NCI-H2227 treated with DMSO at 0.1 percent for 48 hours (cell line): ENCODE results near the gene MACROD2.
"Not testable (repeated sequence)": the region's sequence is repeated elsewhere in the genome, so short reads cannot be mapped to it uniquely, and the experiment has no call there.

Experiments
- DNase-seq: peaks from one replicate; lab custom pipeline; 2025; lab: John Stamatoyannopoulos, UW

Gene MACROD2

DNA sequence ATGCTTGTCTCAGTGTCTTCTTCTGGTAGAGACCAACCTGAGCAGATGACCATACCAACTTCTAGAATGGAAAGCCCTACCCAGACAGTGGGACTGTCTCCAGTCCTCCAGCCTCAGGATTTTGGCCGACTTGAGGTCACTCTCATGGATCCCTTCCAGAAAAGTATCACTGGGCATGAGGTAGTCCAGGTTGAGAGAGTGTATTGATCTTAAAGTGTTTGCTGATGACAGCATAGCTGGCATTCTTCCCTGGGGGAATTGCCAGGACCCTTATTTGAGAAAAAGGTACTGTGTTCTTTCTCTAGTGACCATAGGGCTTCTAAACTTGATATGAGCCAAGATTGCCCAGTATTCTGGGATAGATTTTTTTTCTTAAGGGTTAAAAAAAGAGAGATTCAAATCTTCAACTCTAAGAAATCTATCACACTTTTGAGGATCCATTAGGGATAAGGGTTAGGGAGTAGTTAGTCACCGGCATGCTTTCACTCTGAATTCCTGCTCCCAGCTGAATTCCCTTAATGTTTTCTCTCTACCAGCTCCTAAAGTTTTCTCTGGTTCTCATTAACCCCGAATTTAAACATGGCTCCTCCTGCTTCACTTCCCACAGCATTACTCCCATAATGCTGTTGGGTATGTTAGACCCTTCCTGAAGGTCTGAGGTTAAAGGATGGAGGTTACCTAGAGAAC, 415.7 kb downstream of the MACROD2 start:
- DNase-seq = no peak

DNA sequence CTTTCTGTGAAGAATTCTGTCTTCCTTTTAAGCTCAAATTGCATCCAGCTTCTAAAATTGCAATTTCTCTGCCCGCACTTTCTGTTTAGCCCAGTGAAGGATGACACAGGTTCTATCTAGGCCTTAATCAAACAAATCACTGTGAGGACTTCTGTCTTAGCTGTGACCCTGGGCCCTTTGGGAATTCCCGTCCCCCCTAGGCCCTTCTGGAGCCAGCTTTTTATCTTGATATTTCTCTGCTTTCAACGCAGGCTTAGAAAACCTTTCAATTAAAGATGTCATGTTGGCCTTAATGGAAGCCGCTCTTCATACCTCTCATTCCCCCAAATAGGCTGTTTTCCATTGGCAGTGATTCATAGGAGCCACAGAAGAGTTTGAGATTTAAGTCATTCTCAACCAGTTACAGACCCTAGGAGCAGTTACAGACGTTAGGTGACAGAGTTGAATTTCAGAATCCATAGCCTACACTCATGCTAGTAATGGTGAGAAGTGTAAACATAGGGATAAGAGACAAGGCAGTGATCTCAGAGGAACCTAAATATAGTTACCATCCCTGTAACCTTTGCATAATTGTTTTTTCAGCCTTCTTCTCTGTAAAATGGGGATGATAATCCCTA, 416.9 kb downstream of the MACROD2 start:
- DNase-seq = no peak

DNA sequence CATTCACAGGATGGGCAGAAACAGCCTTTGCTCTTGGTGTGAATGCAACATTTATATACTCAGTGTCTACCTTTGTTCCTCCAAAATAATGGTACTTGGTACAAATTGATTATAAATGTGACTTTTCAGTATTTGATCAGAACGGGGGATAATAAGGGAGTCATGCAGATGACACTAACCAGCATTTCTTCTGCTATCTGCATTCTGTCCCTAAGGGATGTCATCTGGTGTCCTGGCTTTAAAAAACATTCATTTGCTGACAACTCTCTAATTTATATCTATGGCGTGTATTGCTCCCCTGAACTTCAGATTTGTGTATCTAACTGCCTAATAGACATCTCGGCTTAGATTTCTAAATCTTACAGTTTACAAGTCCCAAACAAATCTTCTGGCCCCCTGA, 418.5 kb downstream of the MACROD2 start:
- no peak for DNase-seq

DNA sequence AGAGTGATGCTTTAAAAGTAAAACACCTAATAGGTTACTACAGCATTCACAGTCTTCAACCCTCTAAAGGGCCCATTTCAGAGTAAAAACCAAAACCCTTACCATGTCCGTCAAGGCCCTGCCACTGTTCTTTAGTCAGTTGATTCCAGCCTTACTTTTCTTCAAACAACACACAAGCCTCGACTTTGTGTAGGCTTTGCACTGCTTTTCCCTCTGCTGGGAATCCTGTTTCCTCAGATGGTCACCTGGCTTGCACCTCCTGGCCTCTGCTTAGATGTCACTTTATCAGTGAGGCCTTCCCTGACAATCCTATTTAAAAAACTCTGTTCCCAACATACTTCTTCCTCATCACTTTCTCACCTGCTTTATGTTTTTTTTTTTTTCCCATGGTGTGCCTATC, 419.2 kb downstream of the MACROD2 start:
- DNase-seq = no peak

DNA sequence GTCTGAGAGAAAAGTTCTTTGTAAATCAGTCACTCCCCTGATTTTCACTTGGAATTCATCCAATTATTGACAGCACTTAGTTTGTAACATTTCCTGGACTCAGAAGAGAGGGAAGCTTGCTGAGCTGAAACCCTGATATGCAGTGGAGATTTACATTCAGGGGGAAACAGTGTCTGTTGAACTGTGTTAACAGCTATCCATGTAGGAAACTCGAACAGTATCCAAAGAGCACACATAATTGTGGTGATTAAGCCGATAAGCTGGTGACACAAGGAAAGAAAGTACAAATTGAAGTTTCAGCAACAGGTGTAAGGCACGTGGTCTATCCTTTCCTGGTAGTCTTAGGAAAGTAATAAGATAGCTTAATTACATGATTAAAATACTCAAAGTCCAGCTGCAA, 420.2 kb downstream of the MACROD2 start:
- DNase-seq = no peak

DNA sequence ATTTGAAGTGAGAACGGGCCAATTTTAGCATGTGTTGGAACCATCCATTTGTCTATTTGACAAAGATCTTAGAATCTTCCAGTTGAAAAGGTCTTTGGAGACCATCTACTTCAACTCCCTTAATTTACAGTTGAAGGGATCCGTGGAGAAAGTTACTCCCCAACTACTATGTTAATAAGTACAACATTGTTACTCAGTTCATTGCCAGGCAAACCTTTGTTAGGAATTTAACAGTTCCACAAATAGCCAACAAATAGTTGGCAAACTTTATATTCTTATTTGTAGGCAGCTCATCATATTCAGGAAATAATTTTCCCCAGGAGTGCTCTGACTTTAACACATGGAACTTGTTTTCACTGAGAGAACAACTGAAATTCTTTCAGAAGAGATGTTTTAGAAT, 423.1 kb downstream of the MACROD2 start:
- no peak for DNase-seq

DNA sequence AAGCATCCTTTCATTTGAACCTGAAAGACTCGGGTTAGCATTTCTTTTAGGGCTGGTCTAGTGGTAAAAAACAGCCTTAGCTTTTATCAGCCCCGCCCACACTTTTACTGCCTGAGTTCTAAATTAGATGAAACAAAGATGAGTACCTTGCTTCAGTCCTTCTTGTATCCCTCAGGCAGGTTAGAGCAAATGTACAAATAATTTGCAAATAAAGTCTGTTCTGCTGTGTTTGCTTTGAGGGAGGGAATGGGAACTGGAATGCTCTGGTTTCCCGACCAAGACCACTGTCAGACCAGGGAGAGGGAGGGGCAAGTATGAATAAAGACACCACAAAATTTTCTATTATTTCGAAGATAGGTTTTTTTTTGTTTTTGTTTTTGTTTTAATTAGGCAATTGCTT, 427.6 kb downstream of the MACROD2 start:
- no peak for DNase-seq

DNA sequence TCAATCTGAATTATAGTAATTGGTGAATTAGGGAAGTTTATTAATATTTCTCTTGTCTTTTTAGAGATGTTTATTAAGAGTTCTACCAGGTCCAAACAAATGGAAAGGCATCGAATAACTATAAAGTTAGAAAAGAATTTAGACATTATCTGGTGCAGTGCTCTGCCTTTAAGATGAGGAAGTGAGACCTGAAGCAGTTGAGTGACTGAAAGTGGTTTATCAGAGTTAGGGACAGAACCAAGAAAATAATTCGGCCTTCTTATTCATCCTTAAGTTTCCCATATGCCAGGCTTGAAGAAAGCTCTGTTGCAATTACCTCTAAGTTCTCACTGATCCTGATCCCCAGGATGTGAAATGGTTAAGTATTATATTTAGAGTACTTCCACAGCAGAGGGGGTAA, 436.3 kb downstream of the MACROD2 start:
- DNase-seq = no peak

DNA sequence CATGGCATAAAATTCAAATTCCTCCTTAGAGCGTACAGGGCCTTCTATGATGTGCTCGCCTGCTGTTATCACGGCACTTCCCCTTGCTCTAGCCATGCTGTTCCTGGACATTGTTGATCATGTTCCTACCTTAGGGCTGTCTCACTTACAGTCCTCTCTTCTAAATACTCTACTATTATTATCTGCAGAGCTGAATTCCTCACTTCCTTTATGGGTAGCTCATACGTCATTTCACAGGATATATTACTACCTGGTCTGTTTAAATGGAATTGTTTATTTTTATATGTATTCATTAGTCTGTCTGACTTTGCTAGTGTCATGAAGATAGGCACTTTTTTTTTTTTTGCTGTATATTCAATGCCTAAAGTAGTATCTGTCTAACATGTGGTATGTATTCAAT, 436.8 kb downstream of the MACROD2 start:
- DNase-seq = no peak

DNA sequence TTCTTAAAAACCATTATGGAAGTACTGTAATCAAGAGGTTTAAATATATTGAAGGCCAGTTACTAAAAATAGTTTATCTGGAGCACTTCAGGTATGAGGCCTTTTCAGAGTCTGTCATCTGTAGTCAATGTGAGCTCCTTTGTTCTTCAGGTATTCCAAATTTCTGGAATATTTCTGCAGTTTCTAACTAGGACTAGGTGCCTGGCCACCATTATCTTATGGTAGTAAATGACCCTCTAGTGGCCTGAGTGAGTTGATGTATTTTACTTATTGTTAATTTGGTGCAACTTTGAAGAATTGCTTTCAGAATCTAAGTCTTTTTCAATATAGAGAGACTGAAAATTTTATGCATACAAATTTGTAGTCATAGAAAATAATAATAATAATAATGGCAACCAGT, 437.3 kb downstream of the MACROD2 start:
- DNase-seq = no peak

DNA sequence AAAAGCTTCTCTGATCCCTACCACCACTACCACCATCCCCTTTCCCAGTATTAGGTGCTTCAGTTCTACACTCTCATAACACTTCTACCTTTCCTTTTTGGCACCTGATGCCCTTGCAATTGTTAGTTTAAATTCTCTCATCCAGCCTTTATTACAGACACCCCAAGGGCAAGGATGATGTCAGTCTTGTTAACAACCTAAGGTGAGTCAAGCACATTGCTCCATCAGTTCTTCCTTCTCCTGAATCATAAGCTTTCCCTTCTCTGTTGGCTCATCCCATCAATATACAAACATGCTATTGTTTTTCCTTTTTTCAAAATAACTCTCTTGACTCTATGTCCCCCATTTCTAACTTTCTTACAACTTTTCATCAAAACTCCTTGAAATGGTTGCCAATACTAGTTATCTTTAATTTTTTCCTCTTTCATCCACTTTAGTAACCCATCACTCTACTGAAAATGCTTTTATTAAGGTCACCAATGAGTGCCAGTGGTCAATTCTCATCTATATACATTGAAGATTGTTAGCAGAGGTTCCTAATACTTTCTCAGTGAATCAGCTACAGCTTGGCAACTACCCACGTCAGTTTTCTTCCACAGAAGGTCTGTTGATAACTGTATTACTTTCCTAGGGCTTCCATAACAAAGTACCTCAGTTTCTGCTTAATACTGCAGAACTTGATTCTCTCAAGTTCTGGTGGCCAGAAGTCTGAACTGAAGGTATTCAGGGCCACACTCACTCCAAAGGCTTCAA, 439.2 kb downstream of the MACROD2 start:
- no peak for DNase-seq

DNA sequence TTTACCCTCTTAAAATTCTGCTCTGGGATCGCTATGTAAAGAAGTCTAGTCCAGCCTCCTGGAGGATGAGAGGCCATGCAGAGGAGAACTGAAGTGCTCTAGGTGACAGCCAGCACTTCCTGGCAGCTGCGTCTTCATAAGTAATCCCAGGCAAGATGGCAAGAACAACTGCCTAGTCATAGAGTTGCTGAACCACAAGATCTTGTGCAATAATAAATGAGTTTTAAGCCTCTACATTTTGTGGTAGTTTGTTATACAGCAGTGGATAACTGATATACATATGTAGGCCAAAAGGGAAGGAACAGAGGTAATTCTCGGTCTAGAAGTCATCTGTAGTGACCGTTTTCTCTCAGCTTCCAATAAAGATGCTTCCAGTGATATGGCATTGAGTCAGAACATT, 445.9 kb downstream of the MACROD2 start:
- no peak for DNase-seq

DNA sequence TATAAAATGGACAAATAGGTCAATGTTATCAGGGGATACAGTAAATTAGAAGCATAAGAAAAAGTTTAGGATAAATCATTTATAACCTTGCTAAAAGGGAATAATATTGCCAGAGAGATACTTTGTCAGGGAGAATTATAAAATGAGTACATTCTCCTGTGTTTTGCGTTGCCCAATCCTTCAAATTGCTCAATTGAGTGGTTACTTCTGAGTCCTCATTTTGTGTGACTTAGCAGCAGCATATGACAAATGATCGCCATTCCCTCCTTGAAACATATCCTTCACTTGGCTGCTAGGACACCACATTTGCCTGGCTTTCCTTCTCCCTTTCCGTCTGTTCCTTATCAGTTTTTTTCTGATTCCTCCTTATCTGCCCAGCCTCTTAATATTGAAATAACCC, 448.8 kb downstream of the MACROD2 start:
- no peak for DNase-seq

DNA sequence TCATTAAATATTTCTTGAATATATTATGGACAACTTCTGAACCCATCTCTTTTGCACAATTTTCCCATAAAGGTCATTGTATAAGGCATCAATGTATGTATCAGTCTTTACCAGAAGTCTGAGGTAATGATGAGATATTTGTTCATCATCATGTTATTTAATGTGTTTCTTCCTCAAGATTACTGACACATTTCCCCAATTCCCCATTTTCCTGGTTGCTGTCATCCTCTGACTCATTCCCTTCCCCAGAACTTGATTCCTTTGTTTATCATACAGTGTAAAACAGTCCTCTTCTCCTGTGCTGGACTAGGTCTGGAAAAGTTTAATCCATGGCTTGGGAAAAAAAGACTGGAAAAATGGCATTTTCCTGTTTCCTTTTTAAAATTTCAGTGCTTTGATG, 450.0 kb downstream of the MACROD2 start:
- DNase-seq = no peak

DNA sequence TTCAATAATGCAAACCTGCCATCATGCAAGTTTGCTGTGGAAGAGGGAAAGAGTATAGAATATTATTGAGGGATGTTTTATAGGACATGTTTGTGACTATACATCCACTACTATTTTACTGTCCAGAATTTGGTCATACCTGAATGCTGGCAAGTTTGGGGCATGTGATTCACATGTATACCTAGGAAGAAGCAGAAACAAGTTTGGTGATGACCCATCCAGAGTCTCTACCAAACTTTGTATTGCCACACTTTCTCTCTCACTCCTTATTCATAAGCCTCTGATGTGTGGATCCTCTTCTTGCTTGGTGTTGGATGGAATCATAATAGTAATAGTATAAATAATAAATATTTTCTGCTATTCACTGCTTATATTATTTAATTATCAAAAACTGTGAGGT, 450.6 kb downstream of the MACROD2 start:
- DNase-seq = no peak

DNA sequence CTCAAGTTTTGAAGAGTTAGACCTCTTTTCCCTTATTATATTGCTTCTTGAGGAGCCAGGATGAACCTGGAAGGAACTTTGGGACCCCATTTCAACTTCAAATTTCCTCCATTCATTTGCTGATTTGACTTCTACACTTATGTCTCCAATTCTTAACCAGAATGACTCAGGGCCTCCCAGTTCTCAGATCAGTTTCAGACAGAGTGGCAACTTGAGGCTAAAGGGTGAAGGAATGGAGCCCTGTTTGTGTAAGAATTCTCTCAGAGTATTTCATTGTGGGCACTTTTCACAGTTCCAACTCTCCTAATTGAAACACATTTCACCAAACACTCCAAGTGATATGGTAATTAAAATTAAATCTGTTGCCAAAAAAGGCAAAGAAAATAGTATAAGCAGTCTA, 451.1 kb downstream of the MACROD2 start:
- no peak for DNase-seq

DNA sequence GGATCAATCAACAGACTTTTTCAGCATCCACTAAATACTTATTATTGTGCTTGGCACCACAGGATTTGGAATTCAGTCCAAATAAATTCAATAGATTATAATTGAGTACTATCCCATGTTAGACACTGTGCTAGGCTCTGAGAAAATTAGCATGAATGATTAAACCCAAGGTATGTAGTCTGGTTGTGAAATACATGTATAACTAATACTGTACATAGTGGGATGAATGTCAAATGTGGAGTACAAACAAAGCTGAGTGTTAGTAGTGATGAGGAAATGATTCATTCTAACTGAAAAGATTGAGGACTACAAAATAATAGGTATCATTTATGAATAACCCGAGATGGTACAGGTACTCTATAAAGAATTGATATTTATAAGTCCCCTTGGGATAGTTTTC, 454.0 kb downstream of the MACROD2 start:
- DNase-seq = no peak

DNA sequence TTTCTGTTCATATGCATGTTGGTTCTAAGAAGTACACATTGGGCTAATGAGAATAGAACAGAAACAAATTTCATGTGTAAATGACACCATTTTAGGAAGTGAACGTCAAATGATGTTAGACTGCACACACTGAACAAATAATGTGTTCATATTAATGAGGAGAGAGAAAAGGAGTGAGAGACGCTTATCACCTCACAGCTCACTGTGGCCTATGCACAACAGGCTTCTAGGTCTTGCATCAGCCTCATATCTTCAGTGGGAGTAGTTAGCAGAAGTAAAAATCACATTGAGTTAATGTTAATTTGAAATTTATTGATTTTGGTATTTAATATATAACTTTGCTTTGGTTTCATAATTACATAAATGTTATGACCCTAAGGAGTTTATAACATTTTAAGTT, 454.9 kb downstream of the MACROD2 start:
- no peak for DNase-seq

DNA sequence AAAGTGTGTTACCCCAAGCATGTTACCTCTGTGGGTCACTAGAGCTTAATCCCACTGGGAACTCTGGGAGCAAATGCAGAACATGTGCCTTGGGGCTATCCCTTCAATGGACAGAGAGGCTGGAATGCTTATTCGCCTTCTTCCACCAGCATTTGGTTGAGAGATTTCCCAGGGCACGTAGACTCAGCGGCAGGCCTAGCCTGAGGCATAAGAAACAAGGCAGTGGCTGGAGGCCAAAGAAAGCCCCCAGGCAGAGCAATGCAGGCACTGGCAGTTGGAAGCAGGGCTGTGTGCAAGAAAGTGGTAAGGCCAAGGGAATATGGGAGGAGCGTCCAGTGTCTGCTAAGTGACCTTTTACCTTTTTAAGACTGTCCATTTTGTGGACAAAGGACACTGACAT, 456.1 kb downstream of the MACROD2 start:
- DNase-seq = no peak

DNA sequence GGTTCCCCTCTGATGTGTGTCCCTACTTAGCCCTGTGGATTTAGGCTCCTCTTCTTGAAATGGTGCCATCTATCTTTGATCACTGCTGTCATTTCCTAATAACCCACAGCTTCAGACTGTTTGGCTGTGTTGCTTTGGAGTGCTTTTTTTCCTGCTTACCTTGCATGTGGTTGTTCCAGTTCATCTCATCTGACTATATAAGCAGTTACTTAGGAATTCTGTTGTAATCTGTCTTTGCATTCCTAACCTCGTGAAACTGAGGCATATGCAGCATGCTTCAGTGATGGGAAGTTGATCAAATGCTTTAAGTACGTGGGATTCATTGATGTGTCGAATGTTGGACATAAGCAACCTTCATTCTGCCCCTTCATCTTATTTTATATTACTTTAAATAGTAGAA, 457.9 kb downstream of the MACROD2 start:
- DNase-seq = no peak

DNA sequence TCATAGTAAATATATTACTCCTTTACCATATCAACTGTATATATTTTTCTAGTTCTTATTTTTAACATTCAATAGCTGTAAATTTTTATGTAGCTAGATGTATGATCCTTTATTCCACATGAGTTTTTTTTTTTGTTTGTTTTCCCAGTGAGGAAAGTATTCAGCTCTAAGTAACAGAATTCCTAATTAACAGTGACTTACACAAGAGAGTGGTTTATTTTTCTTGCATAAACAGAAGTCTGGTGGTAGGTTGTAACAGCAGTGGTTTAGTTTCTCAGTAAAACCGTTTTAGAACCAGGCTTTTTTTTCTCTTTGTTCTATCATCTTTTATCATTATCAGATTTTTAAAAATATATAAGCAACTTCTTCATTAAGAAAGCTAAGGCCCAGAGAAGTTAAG, 459.0 kb downstream of the MACROD2 start:
- no peak for DNase-seq

DNA sequence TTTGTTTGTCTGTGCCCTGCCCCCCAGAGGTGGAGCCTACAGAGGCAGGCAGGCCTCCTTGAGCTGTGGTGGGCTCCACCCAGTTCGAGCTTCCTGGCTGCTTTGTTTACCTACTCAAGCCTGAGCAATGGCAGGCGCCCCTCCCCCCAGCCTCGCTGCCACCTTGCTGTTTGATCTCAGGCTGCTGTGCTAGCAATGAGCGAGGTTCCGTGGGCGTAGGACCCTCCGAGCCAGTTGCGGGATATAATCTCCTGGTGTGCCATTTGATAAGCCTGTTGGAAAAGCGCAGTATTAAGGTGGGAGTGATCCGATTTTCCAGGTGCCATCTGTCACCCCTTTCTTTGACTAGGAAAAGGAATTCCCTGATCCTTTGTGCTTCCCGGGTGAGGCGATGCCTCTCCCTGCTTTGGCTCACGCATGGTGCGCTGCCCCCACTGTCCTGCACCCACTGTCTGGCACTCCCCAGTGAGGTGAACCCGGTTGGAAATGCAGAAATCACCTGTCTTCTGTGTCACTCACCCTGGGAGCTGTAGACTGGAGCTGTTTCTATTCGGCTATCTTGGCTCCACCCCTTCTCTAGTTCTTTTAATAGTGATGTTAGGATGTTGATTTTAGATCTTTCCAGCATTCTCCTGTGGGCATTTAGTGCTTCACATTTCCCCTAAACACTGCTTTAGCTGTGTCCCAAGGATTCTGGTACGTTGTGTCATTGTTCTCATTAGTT, 471.9 kb downstream of the MACROD2 start:
- DNase-seq = not testable (repeated sequence)
